ENCODE measurements around the gene GIGYF1. TPM values are rescaled to one million over a fixed set of nuclear protein-coding genes. Genes with fewer than 3 reads are reported as not detected.
"Not testable (repeated sequence)": the region's sequence is repeated elsewhere in the genome, so short reads cannot be mapped to it uniquely, and the experiment has no call there.

The GIGYF1 gene
- polyA plus RNA-seq, 3 donors = 44.1 to 63.6 (median 52.7) TPM

GRCh38 chr7:100673302-100673941, 20.6 kb downstream of the GIGYF1 start, which contains the start of gene GNB2:
TSS of gene GNB2 (plus strand) at chr7:100673740. CDS start at chr7:100676266, 2,526 bp downstream.
- peak; percentile 98 for DNase-seq

- DNase-seq = no peak
Observed at GRCh38 chr7:100671353-100672327, 22.4 kb downstream of the GIGYF1 start.

- no peak for DNase-seq
Observed at GRCh38 chr7:100670074-100670473, 24.0 kb downstream of the GIGYF1 start.

- DNase-seq = not testable (repeated sequence)
Observed at GRCh38 chr7:100669106-100669505, 24.9 kb downstream of the GIGYF1 start.

- DNase-seq = no peak
Observed at GRCh38 chr7:100668069-100668449, 26.0 kb downstream of the GIGYF1 start.

GRCh38 chr7:100667331-100668068, 26.6 kb downstream of the GIGYF1 start:
- DNase-seq = no peak

- DNase-seq = no peak
Observed at GRCh38 chr7:100665168-100665726, 28.8 kb downstream of the GIGYF1 start.

GRCh38 chr7:100662194-100662776, 31.8 kb downstream of the GIGYF1 start:
- DNase-seq = not testable (repeated sequence)

GRCh38 chr7:100655908-100656674, 38.0 kb downstream of the GIGYF1 start, which contains the start of gene ACTL6B:
TSS of gene ACTL6B (minus strand) at chr7:100656448. CDS start at chr7:100656354, 94 bp downstream.
- no peak for DNase-seq

GRCh38 chr7:100654908-100655831, 38.9 kb downstream of the GIGYF1 start:
- no peak for DNase-seq

- no peak for DNase-seq
Observed at GRCh38 chr7:100649826-100650565, 44.1 kb downstream of the GIGYF1 start.

GRCh38 chr7:100642534-100642907, 51.5 kb downstream of the GIGYF1 start:
- no peak for DNase-seq

- no peak for DNase-seq
Observed at GRCh38 chr7:100641860-100642533, 52.1 kb downstream of the GIGYF1 start.

GRCh38 chr7:100641463-100641859, 52.6 kb downstream of the GIGYF1 start, which contains the start of gene TFR2:
TSS of gene TFR2 (minus strand) at chr7:100641552. CDS start at chr7:100641509, 43 bp downstream.
- no peak for DNase-seq

GRCh38 chr7:100640517-100641440, 53.3 kb downstream of the GIGYF1 start:
- DNase-seq = no peak

- DNase-seq = no peak
Observed at GRCh38 chr7:100639995-100640516, 54.0 kb downstream of the GIGYF1 start.

Measured in renal pelvis (tissue), 4 donors.